H9 (cell line): ENCODE measurements around the gene ST6GAL2. TPM values are rescaled to one million over a fixed set of nuclear protein-coding genes. Genes with fewer than 3 reads are reported as not detected.

Source experiments
- DNase-seq: peaks from one replicate; pipeline ENCODE4 v3.0.0-alpha.2; 2017
- H2AFZ ChIP-seq: one replicate; pipeline ENCODE4 v1.6.1; 2013; ENCODE audit warnings: mild to moderate bottlenecking, low read length, control low read depth, moderate library complexity
- H2AK5ac ChIP-seq: 2 replicates; pipeline ENCODE4 v1.6.1; 2013; ENCODE audit warnings: low read length, control low read depth, mixed read lengths; ENCODE audit not compliant: insufficient read length
- H2BK120ac ChIP-seq: one replicate; pipeline ENCODE4 v1.6.1; 2013; ENCODE audit warnings: low read depth, mild to moderate bottlenecking, low read length, control low read depth, inconsistent platforms; ENCODE audit not compliant: poor library complexity, severe bottlenecking
- H2BK12ac ChIP-seq: 2 replicates; pipeline ENCODE4 v1.6.1; 2013; ENCODE audit warnings: low read length, control low read depth, mixed read lengths, low read depth; ENCODE audit not compliant: insufficient read length
- H2BK15ac ChIP-seq: 2 replicates; pipeline ENCODE4 v1.6.1; 2013; ENCODE audit warnings: low read depth, low read length, control low read depth
- H2BK20ac ChIP-seq: one replicate; pipeline ENCODE4 v1.6.1; 2013; ENCODE audit warnings: low read depth, mild to moderate bottlenecking, low read length, control low read depth, inconsistent platforms; ENCODE audit not compliant: poor library complexity, severe bottlenecking
- H2BK5ac ChIP-seq: 2 replicates; pipeline ENCODE4 v1.6.1; 2013; ENCODE audit warnings: low read length, control low read depth, mixed read lengths; ENCODE audit not compliant: insufficient read length
- H3K14ac ChIP-seq: 2 replicates; pipeline ENCODE4 v1.6.1; 2013; ENCODE audit warnings: low read length, control low read depth; ENCODE audit not compliant: insufficient read depth
- H3K18ac ChIP-seq: 2 replicates; pipeline ENCODE4 v1.6.1; 2013; ENCODE audit warnings: low read depth, mild to moderate bottlenecking, mixed read lengths, low read length, control low read depth; ENCODE audit not compliant: insufficient read length
- H3K23ac ChIP-seq: 2 replicates; pipeline ENCODE4 v1.6.1; 2013; ENCODE audit warnings: low read length, control low read depth, mixed read lengths, low read depth; ENCODE audit not compliant: insufficient read length
- H3K23me2 ChIP-seq: 2 replicates; pipeline ENCODE4 v1.6.1; 2013; ENCODE audit warnings: low read depth, mild to moderate bottlenecking, mixed read lengths, low read length, control low read depth; ENCODE audit not compliant: insufficient read length, poor library complexity, severe bottlenecking
- H3K27ac ChIP-seq: 2 replicates; pipeline ENCODE4 v1.5.1; 2013; ENCODE audit warnings: low read length, control low read depth, mixed read lengths, low read depth; ENCODE audit not compliant: insufficient read length
- H3K27me3 ChIP-seq: 2 replicates; pipeline ENCODE4 v1.6.1; 2013; ENCODE audit warnings: low read length, control low read depth, inconsistent platforms; ENCODE audit not compliant: insufficient read depth
- H3K4ac ChIP-seq: 2 replicates; pipeline ENCODE4 v1.6.1; 2013; ENCODE audit warnings: low read depth, mild to moderate bottlenecking, control low read depth, inconsistent platforms, low read length, moderate library complexity
- H3K4me1 ChIP-seq: 2 replicates; pipeline ENCODE4 v1.6.1; 2013; ENCODE audit warnings: low read length, control low read depth, inconsistent platforms; ENCODE audit not compliant: insufficient read depth
- H3K4me2 ChIP-seq: 2 replicates; pipeline ENCODE4 v1.6.1; 2013; ENCODE audit warnings: low read length, control low read depth, mixed read lengths; ENCODE audit not compliant: insufficient read length, insufficient read depth
- H3K56ac ChIP-seq: 2 replicates; pipeline ENCODE4 v1.6.1; 2013; ENCODE audit warnings: low read depth, mild to moderate bottlenecking, mixed read lengths, low read length, control low read depth; ENCODE audit not compliant: insufficient read length
- H3K79me1 ChIP-seq: 2 replicates; pipeline ENCODE4 v1.6.1; 2013; ENCODE audit warnings: low read depth, mild to moderate bottlenecking, moderate library complexity, low read length, control low read depth, inconsistent platforms; ENCODE audit not compliant: insufficient read depth, poor library complexity, severe bottlenecking
- H3K79me2 ChIP-seq: 2 replicates; pipeline ENCODE4 v1.6.1; 2013; ENCODE audit warnings: low read length, control low read depth, inconsistent platforms; ENCODE audit not compliant: insufficient read depth
- H3K9ac ChIP-seq: 2 replicates; pipeline ENCODE4 v1.6.1; 2013; ENCODE audit warnings: low read length, control low read depth, mixed read lengths; ENCODE audit not compliant: insufficient read length; ENCODE audit errors: extremely low read depth
- H3K9me3 ChIP-seq: one replicate; pipeline ENCODE4 v1.6.1; 2013; ENCODE audit warnings: low read depth, low read length, inconsistent platforms; ENCODE audit not compliant: control insufficient read depth
- H3T11ph ChIP-seq: one replicate; pipeline ENCODE4 v1.6.1; 2013; ENCODE audit warnings: mild to moderate bottlenecking, low read length, control low read depth, inconsistent platforms
- H4K20me1 ChIP-seq: one replicate; pipeline ENCODE4 v1.6.1; 2013; ENCODE audit not compliant: control insufficient read depth, insufficient read length, insufficient read depth
- H4K5ac ChIP-seq: 2 replicates; pipeline ENCODE4 v1.6.1; 2013; ENCODE audit warnings: low read depth, mild to moderate bottlenecking, mixed read lengths, low read length, control low read depth; ENCODE audit not compliant: insufficient read length
- H4K8ac ChIP-seq: replicated peaks from 2 replicates; pipeline ENCODE4 v1.6.1; 2013; ENCODE audit warnings: low read length, control low read depth, mixed read lengths, low read depth; ENCODE audit not compliant: insufficient read length
- H4K91ac ChIP-seq: 2 replicates; pipeline ENCODE4 v1.6.1; 2013; ENCODE audit warnings: low read depth, mild to moderate bottlenecking, moderate library complexity, mixed read lengths, low read length, control low read depth; ENCODE audit not compliant: insufficient read length
- H3K27ac Mint-ChIP-seq, 3 experiments: 2 replicates in 2 of 3; 3 replicates in 1 of 3; pipeline ENCODE4 v1.8.0; 2020 to 2021; ENCODE audit warnings: mixed read lengths in 3 of 3, mild to moderate bottlenecking in 1 of 3, moderate library complexity in 1 of 3
- H3K27me3 Mint-ChIP-seq: 2 replicates; pipeline ENCODE4 v1.8.0; 2021; ENCODE audit warnings: low read depth, mild to moderate bottlenecking, moderate library complexity, mixed read lengths
- H3K36me3 Mint-ChIP-seq, 3 experiments: 2 replicates in 2 of 3; 3 replicates in 1 of 3; pipeline ENCODE4 v1.8.0; 2020 to 2021; ENCODE audit warnings: low read depth in 3 of 3, mixed read lengths in 3 of 3; ENCODE audit not compliant: insufficient read depth in 1 of 3
- H3K4me1 Mint-ChIP-seq, 2 experiments: 2 replicates each; pipeline ENCODE4 v1.8.0; 2020; ENCODE audit warnings: mixed read lengths in 2 of 2
- H3K4me3 Mint-ChIP-seq, 2 experiments: 2 replicates in 1 of 2; 3 replicates in 1 of 2; pipeline ENCODE4 v1.8.0; 2020 to 2021; ENCODE audit warnings: mild to moderate bottlenecking in 2 of 2, mixed read lengths in 2 of 2, moderate library complexity in 1 of 2
- H3K9me3 Mint-ChIP-seq, 2 experiments: 2 replicates in 1 of 2; 3 replicates in 1 of 2; pipeline ENCODE4 v1.8.0; 2020; ENCODE audit warnings: mild to moderate bottlenecking in 2 of 2, mixed read lengths in 2 of 2, moderate library complexity in 1 of 2
- CTCF ChIP-seq: fragments of 200-600 bp; sonication (generic); conservative IDR thresholded peaks from 3 replicates; pipeline ENCODE4 v1.8.0; 2021; ENCODE audit warnings: antibody characterized with exemption, mild to moderate bottlenecking
- WGBS: extraction: QIAGEN DNeasy Blood & Tissue Kit; methylation state at CpG from one replicate; pipeline ENCODE4 v1.1.7; 2013; ENCODE audit warnings: missing lambda C conversion rate, low lambda C conversion rate, mixed read lengths; ENCODE audit not compliant: insufficient read length; ENCODE audit errors: extremely low coverage; 5-methylcytosine and 5-hydroxymethylcytosine counted together
- total RNA-seq: library from RNA; stranded (reverse); gene quantifications from 2 replicates; pipeline ENCODE4 v1.2.1, GENCODE V29; 2021

The ST6GAL2 gene
- total RNA-seq, 1 experiment from 2014 or later = 7.6 TPM

- Histone ChIP-seq H2BK120ac (no peak overlapping the region), H2AFZ (no peak overlapping the region), H3K18ac (no peak overlapping the region), H4K5ac (no peak overlapping the region), H3K4me1 (no peaks in the 10 kb centered on the region), H4K91ac (no peak overlapping the region), H3K27ac (no peak overlapping the region), H3K9ac (no peak overlapping the region), H4K20me1 (no peaks in the 10 kb centered on the region), H3K4ac (no peak overlapping the region), H3K4me2 (no peak overlapping the region), H3K14ac (no peak overlapping the region), H2AK5ac (no peak overlapping the region), H3K23me2 (no peaks in the 10 kb centered on the region), H3K56ac (no peak overlapping the region), H2BK12ac (no peak overlapping the region), H3K9me3 (no peaks in the 10 kb centered on the region), H3K79me1 (peaks cover 3% of the 10 kb centered on the region), H2BK5ac (no peak overlapping the region), H3K79me2 (peaks cover 4% of the 10 kb centered on the region; the same call in 1 of the 2 replicates), H4K8ac (no peak overlapping the region), H2BK20ac (no peak overlapping the region), H3T11ph (no peak overlapping the region), H2BK15ac (no peak overlapping the region), H3K23ac (no peak overlapping the region), H3K27me3 (no peaks in the 10 kb centered on the region)
- no peaks in the 10 kb centered on the region for H3K9me3 Mint-ChIP-seq
- peaks cover 6% of the 10 kb centered on the region in 2 experiments for H3K4me1 Mint-ChIP-seq
- H3K4me3 Mint-ChIP-seq = no peak overlapping the region
- no peak overlapping the region for H3K27ac Mint-ChIP-seq
- no peak for TF ChIP-seq CTCF
- peaks cover 7% of the 10 kb centered on the region for H3K27me3 Mint-ChIP-seq
- WGBS = no CpG with 5 or more reads among the region's 4 CpGs
- DNase-seq = no peak
- no peaks in the 10 kb centered on the region; a peak in 1 of 7 replicates for H3K36me3 Mint-ChIP-seq
Observed at GRCh38 chr2:106878206-106878605, 7.8 kb downstream of the ST6GAL2 start.
